ENCODE results near the gene SPECC1. TPM values are rescaled to one million over a fixed set of nuclear protein-coding genes. Genes with fewer than 3 reads are reported as not detected.

Gene SPECC1
- total and polyA plus RNA-seq, 2 of the 4 experiments (the other 2 are of a cell fraction) = 16.9 to 26.2 TPM

- peaks cover 32% of the 10 kb centered on the region for H3K4me1 ChIP-seq (ENCODE audit: control insufficient read depth, insufficient read depth, low read length)
- POLR2A ChIA-PET (ENCODE audit: unreplicated experiment) = no interaction called here
- no peak overlapping the region for H2AK9ac ChIP-seq (replicated peaks; ENCODE audit: low read depth, low read length, poor library complexity)
- peaks cover 24 to 75% of the 10 kb centered on the region in 2 experiments for H3K79me1 ChIP-seq (ENCODE audit: low read depth in 1 of 2, low read length in 2 of 2)
- ATAC-seq (ENCODE audit: low read depth) = no peak
- H3K9ac ChIP-seq (ENCODE audit: low read depth, low read length) = no peak overlapping the region
- H2AK5ac ChIP-seq (ENCODE audit: low read depth, low read length) = 0 out of 2 replicates have a peak overlapping the region, but pooled peaks have one; percentile 13
- H3K4ac ChIP-seq (ENCODE audit: low read depth, low read length) = peak overlapping the region; percentile 33; the same call in 1 of the 2 replicates
- H2AFZ ChIP-seq (replicated peaks; ENCODE audit: low read length, poor library complexity) = no peak overlapping the region
- H4K5ac ChIP-seq (ENCODE audit: low read depth, low read length) = peak overlapping the region; percentile 42; the same call in 1 of the 2 replicates
- no peak overlapping the region for H2BK20ac ChIP-seq (ENCODE audit: low read depth, low read length)
- H3K4me3 ChIP-seq (ENCODE audit: insufficient read depth, low read depth, low read length) = no peak overlapping the region
- no peak overlapping the region for H2BK15ac ChIP-seq (ENCODE audit: low read depth, low read length)
- H2BK5ac ChIP-seq (ENCODE audit: low read depth, low read length, poor library complexity, severe bottlenecking) = no peak overlapping the region
- dilution Hi-C loops (cut with HindIII; ENCODE audit: low sequenced_read_pairs, unreplicated experiment) (no loop called here), in situ Hi-C loops (cut with MboI; ENCODE audit: low sequenced_read_pairs) (no loop called here), intact Hi-C loops (cut with micrococcal nuclease) (no loop called here)
- H4K20me1 ChIP-seq (ENCODE audit: insufficient read depth, low read length) = peaks cover 18% of the 10 kb centered on the region
- H3K9me3 ChIP-seq (ENCODE audit: control insufficient read depth, insufficient read depth, low read length) = peaks cover 4% of the 10 kb centered on the region; the same call in 1 of the 2 replicates
- CTCF ChIA-PET = no interaction called here
- H3K4me2 ChIP-seq (ENCODE audit: low read depth, low read length) = peak overlapping the region; percentile 25; the same call in 1 of the 2 replicates
- no TSS peak for BruUV-seq (replicated peaks)
- no peak overlapping the region for H3K56ac ChIP-seq (ENCODE audit: extremely low read depth, insufficient read depth, low read length)
- TF ChIP-seq USF2 (IDR thresholded peaks at IDR 0.05; ENCODE audit: low read depth, low read length) (no peak), NFE2L2 (IDR thresholded peaks at IDR 0.05; ENCODE audit: low read depth, low read length) (no peak), RFX5 (IDR thresholded peaks at IDR 0.05; ENCODE audit: low read depth, low read length) (no peak), MXI1 (IDR thresholded peaks at IDR 0.05; ENCODE audit: borderline replicate concordance, low read depth, low read length) (no peak), FOS (IDR thresholded peaks at IDR 0.05; ENCODE audit: low read depth, low read length) (no peak), CEBPB (IDR thresholded peaks at IDR 0.05; ENCODE audit: low read depth, low read length) (no peak), MAFK (IDR thresholded peaks at IDR 0.05; ENCODE audit: low read depth, low read length) (no peak), BHLHE40 (IDR thresholded peaks at IDR 0.05; ENCODE audit: low read depth, low read length) (no peak), POLR2A (IDR thresholded peaks at IDR 0.05; ENCODE audit: low read depth, low read length) (no peak), RAD21 (IDR thresholded peaks at IDR 0.05; ENCODE audit: low read length) (no peak), ELK1 (IDR thresholded peaks at IDR 0.05; ENCODE audit: borderline replicate concordance, low read depth, low read length) (no peak), CHD1 (IDR thresholded peaks at IDR 0.05; ENCODE audit: low read depth, low read length) (no peak), MAZ (IDR thresholded peaks at IDR 0.05; ENCODE audit: borderline replicate concordance, low read depth, low read length) (no peak), RCOR1 (IDR thresholded peaks at IDR 0.05; ENCODE audit: insufficient replicate concordance, low read length) (no peak), SMC3 (IDR thresholded peaks at IDR 0.05; ENCODE audit: low read depth, low read length) (no peak)
- TF ChIP-seq, protein P1, sequence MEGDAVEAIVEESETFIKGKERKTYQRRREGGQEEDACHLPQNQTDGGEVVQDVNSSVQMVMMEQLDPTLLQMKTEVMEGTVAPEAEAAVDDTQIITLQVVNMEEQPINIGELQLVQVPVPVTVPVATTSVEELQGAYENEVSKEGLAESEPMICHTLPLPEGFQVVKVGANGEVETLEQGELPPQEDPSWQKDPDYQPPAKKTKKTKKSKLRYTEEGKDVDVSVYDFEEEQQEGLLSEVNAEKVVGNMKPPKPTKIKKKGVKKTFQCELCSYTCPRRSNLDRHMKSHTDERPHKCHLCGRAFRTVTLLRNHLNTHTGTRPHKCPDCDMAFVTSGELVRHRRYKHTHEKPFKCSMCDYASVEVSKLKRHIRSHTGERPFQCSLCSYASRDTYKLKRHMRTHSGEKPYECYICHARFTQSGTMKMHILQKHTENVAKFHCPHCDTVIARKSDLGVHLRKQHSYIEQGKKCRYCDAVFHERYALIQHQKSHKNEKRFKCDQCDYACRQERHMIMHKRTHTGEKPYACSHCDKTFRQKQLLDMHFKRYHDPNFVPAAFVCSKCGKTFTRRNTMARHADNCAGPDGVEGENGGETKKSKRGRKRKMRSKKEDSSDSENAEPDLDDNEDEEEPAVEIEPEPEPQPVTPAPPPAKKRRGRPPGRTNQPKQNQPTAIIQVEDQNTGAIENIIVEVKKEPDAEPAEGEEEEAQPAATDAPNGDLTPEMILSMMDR (conservative IDR thresholded peaks at IDR 0.05; ENCODE audit: low read depth, low read length) = no peak
- H3K36me3 ChIP-seq (ENCODE audit: control insufficient read depth, insufficient read depth, low read length) = peaks cover 7% of the 10 kb centered on the region
- peak overlapping the region; percentile 17; the same call in 1 of the 2 replicates for H4K91ac ChIP-seq (ENCODE audit: insufficient read depth, low read depth, low read length)
- no peak overlapping the region for H4K8ac ChIP-seq (ENCODE audit: low read depth in 2 of 2, low read length in 2 of 2)
- no peak overlapping the region for H3K23ac ChIP-seq (ENCODE audit: low read depth, low read length)
- no CpG with 5 or more reads among the region's 3 CpGs for WGBS, 2 experiments (ENCODE audit: extremely low coverage in 2 of 2, insufficient read length in 1 of 2)
- peaks cover 29% of the 10 kb centered on the region for H3K9me1 ChIP-seq (ENCODE audit: insufficient read depth, low read length)
- H2BK120ac ChIP-seq (ENCODE audit: low read depth, low read length) = peak overlapping the region; percentile 1; the same call in 1 of the 2 replicates
- peak overlapping the region; percentile 59; the same call in 1 of the 2 replicates for H3K18ac ChIP-seq (ENCODE audit: low read depth, low read length)
- no peaks in the 10 kb centered on the region for H3K27me3 ChIP-seq (ENCODE audit: control insufficient read depth, insufficient read depth, low read length)
- H3K14ac ChIP-seq (replicated peaks; ENCODE audit: low read depth, low read length) = 0 out of 2 replicates have a peak overlapping the region, but pooled peaks have one; percentile 50
- H3K27ac ChIP-seq (ENCODE audit: insufficient read depth, low read length) = no peak overlapping the region
- no peak for DNase-seq
Measured at GRCh38 chr17:20202141-20202621, 193.0 kb downstream of the SPECC1 start.

All from IMR-90 (cell line).